Mononuclear cell (primary cell): ENCODE measurements around the gene SLC49A3. TPM values are rescaled to one million over a fixed set of nuclear protein-coding genes. Genes with fewer than 3 reads are reported as not detected.

ENCODE experiments used
- H3K27me3 ChIP-seq: 2 replicates; pipeline ENCODE4 v1.6.0; 2011; ENCODE audit warnings: low read length, control low read depth; ENCODE audit not compliant: insufficient read depth
- H3K4me1 ChIP-seq: 2 replicates; pipeline ENCODE4 v1.5.1; 2011; ENCODE audit warnings: mild to moderate bottlenecking, low read length, control low read depth; ENCODE audit not compliant: insufficient read depth
- H3K4me3 ChIP-seq: 2 replicates; pipeline ENCODE4 v1.5.1; 2011; ENCODE audit warnings: mild to moderate bottlenecking, low read length, moderate library complexity
- H3K9me3 ChIP-seq: 2 replicates; pipeline ENCODE4 v1.5.1; 2011; ENCODE audit warnings: low read depth, mild to moderate bottlenecking, control low read depth, low read length
- total RNA-seq: library from RNA; depleted of rRNA; stranded (reverse); fragments of >200 nt; gene quantifications from one replicate; pipeline ENCODE4 v1.2.3, GENCODE V29; 2012

Gene SLC49A3
- total RNA-seq, 1 donor, result 2.9 TPM

DNA sequence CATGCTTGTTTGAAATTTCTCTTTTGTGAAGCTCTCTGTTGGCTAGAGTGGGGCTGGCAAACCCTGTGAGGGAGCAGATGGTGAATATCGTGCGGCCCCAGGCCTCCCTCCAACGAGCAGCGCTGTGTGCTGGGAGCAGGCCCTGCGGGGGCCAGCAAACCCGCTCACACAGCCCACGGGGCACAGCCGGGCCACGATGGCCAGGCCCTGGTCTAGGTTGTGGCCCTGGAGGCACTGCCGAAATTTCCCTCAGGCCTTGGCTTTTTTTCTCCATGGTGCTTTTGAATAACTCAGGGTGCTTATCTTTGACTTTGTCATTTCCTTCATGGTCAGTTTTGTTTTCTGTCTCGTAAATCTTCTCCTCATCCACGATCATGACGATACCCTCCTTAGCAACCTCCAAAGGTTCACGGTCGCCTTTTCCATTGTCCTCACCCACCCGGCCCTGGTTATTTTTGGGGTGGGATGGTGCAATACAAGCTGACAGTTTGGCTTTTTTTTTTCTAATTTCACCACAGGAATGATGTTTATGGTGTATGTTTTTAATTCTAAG, 37.4 kb upstream of the SLC49A3 start:
- H3K27me3 ChIP-seq, result no peaks in the 10 kb centered on the region
- no peak overlapping the region for H3K4me3 ChIP-seq
- H3K9me3 ChIP-seq, result no peaks in the 10 kb centered on the region
- peaks cover 3% of the 10 kb centered on the region for H3K4me1 ChIP-seq

- peaks cover 3% of the 10 kb centered on the region for H3K4me1 ChIP-seq
- no peak overlapping the region for H3K4me3 ChIP-seq
- H3K27me3 ChIP-seq, result no peaks in the 10 kb centered on the region
- no peaks in the 10 kb centered on the region for H3K9me3 ChIP-seq
Observed at GRCh38 chr4:725391-726234, 36.7 kb upstream of the SLC49A3 start.

DNA sequence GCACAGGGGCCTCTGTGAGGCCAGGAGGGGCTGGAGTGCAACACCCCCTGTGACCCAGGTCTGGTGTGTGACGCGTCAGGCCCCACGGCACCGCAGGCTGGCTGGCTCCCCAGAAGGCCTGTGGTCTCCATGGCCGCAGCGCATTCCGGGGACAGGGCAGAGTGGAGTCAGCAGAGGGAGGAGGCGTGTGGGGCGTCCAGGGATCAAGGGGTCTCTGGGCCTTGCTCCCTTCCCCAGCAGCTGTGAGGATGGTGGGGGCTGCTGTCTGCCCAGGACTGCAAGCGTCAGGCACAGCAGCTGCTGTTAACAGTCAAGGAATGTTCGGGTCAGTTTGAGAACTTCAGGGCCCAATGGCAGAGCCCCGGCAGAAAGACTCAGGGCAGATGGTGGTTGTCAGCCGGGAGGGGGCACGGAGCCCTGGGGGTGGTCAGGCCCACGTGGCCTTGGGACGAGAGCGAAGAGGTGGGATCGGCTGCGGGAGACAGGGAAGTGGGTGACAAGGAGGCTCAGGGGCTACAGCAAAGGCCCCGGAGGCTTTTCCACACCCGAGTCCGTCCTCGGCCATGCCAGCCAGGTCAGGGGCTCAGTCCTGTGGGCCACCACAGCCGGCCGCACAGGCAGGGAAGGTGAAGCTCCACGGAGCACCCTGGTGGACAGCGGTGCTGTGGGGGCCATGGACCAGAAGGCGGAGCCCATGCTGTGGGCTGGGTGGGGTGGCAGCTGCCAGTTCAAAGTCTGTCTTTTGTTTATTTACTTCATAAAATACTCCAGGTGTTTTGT, 35.0 kb upstream of the SLC49A3 start:
- no peaks in the 10 kb centered on the region for H3K9me3 ChIP-seq
- no peaks in the 10 kb centered on the region for H3K27me3 ChIP-seq
- H3K4me1 ChIP-seq, result peaks cover 3% of the 10 kb centered on the region
- no peak overlapping the region for H3K4me3 ChIP-seq

DNA sequence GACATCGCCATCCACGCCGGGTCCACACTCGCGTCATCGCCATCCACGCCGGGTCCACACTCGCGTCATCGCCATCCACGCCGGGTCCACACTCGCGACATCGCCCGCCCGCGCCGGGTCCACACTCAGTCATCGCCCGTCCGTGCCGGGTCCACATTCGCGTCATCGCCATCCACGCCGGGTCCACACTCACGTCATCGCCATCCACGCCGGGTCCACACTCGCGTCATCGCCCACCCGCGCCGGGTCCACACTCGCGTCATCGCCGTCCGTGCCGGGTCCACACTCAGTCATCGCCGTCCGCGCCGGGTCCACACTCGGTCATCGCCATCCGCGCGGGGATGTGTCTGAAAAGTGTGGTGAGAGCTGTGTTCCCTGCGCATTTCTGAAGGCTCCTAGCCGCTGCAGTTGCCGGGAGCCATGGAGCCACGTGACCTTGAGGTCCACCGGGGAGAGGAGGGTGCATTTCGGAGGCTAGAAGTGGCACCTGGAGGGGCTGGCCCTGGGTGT, 34.0 kb upstream of the SLC49A3 start:
- peaks cover 3% of the 10 kb centered on the region for H3K4me1 ChIP-seq
- no peaks in the 10 kb centered on the region for H3K27me3 ChIP-seq
- no peak overlapping the region for H3K4me3 ChIP-seq
- H3K9me3 ChIP-seq, result no peaks in the 10 kb centered on the region

- H3K27me3 ChIP-seq, result no peaks in the 10 kb centered on the region
- H3K9me3 ChIP-seq, result no peaks in the 10 kb centered on the region
- peaks cover 3% of the 10 kb centered on the region for H3K4me1 ChIP-seq
- H3K4me3 ChIP-seq, result no peak overlapping the region
Observed at GRCh38 chr4:722169-722725, 33.3 kb upstream of the SLC49A3 start.

GRCh38 chr4:721261-722168, 32.6 kb upstream of the SLC49A3 start:
- peaks cover 3% of the 10 kb centered on the region for H3K4me1 ChIP-seq
- no peaks in the 10 kb centered on the region for H3K27me3 ChIP-seq
- no peaks in the 10 kb centered on the region for H3K9me3 ChIP-seq
- no peak overlapping the region for H3K4me3 ChIP-seq

GRCh38 chr4:720111-720860, 31.3 kb upstream of the SLC49A3 start:
- no peaks in the 10 kb centered on the region for H3K9me3 ChIP-seq
- H3K4me1 ChIP-seq, result no peaks in the 10 kb centered on the region
- H3K27me3 ChIP-seq, result no peaks in the 10 kb centered on the region
- H3K4me3 ChIP-seq, result no peak overlapping the region

DNA sequence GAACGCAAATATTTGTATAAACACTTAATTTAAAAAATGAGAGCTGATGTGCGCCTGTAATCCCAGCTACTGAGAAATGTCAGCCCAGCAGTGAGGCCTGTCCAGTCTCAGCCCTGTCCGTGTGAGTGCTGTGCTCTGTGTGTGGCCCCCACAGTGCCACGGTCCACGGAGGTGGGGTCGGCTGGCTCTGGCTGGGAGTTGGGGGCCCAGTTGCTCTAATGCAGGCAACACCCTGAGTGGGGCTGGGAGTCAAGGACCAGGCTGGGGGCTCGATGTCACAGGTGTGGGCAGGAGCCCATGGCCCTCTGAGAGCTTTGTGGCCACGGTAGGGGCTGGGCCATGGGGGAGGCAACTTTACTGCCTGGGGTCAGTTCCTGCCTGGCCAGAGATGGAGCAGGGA, 29.5 kb upstream of the SLC49A3 start:
- no peak overlapping the region for H3K4me3 ChIP-seq
- H3K9me3 ChIP-seq, result no peaks in the 10 kb centered on the region
- H3K27me3 ChIP-seq, result no peaks in the 10 kb centered on the region
- no peaks in the 10 kb centered on the region for H3K4me1 ChIP-seq

DNA sequence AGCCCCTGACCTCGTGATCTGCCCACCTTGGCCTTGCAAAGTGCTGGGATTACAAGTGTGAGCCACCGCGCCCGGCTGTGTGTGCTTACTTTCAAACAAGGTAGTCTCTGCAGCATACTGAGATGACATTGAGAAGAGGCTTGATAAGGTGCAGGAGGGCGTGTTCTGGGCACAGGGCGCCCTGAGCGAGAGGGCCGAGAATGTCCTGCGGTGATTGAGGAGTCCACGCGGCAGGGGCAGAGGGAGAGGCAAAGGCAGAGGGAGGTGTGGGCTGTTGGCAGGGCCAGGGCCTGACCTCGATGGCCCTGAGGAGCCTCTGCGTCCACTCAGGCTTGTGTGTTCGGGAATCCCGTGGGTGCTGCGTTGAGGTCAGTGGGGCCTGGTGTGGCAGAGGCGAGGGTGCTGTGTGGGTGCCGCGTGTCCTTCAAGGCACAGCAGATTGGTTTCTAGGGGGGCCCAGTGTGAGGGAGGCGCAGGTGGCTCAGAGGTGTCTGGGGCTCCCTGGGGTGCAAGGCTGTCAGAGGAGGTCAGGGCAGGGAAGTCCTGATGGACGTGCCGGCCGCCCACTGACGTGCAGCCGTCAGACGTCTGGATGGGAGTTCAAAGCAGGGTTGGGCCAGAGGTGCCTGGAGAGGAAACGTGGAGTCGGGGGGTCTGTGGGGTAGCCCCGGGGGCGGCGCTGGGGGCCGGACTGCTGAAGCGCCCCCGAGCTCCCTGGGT, 28.8 kb upstream of the SLC49A3 start:
- no peaks in the 10 kb centered on the region for H3K27me3 ChIP-seq
- H3K4me1 ChIP-seq, result no peaks in the 10 kb centered on the region
- H3K4me3 ChIP-seq, result no peak overlapping the region
- H3K9me3 ChIP-seq, result no peaks in the 10 kb centered on the region

DNA sequence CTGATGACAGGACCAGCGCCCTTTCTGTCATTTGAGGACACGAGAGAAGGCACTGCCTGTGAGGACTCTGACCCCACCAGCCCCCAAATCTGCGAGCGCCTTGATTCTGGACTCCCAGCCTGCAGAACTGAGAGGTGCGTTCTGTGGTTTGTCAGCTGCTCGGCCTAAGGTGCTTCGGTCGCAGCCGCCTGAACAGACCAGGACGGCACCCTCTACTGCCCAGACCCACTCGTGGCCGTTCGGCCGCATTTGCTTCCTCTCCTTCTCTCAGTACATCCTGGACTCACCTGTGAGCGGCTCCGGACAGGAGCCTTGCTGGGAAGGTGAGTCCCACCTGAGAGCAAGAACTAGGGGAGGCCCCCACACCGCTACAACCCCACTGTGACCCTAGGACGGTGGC, 25.1 kb upstream of the SLC49A3 start:
- H3K4me3 ChIP-seq, result no peak overlapping the region
- H3K27me3 ChIP-seq, result no peaks in the 10 kb centered on the region
- peaks cover 11% of the 10 kb centered on the region for H3K4me1 ChIP-seq
- H3K9me3 ChIP-seq, result no peaks in the 10 kb centered on the region

DNA sequence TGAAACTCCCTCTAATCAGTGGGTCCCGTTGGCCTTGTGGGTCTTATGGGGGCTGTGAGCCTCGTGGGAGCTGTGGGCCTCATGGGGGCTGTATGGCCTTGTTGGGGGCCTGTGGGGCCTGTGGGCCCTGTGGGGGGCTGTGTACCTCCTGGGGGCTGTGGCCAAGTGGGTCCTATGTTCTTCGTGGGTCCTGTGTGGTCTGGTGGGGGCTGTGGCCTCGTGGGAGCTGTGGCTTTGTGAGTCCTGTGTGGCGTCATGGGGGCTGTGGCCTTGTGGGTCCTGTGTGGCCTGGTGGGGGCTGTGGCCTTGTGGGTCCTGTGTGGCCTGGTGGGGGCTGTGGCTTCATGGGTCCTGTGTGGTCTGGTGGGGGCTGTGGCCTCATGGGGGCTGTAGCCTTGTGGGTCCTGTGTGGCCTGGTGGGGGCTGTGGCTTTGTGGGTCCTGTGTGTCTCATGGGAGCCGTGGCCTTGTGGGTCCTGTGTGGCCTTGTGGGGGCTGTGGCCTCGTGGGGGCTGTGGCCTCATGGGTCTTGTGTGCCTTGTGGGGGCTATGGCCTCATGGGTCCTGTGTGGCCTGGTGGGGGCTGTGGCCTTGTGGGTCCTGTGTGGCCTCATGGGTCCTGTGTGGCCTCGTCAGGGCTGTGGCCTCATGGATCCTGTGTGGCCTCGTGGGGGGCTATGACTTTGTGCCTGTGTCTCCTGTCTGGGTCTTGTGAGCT, 24.1 kb upstream of the SLC49A3 start:
- Histone ChIP-seq H3K4me3 (no peak overlapping the region), H3K9me3 (no peaks in the 10 kb centered on the region), H3K4me1 (peaks cover 20% of the 10 kb centered on the region), H3K27me3 (no peaks in the 10 kb centered on the region)

GRCh38 chr4:712093-712492, 23.1 kb upstream of the SLC49A3 start:
- no peaks in the 10 kb centered on the region for H3K9me3 ChIP-seq
- H3K4me3 ChIP-seq, result no peak overlapping the region
- H3K27me3 ChIP-seq, result no peaks in the 10 kb centered on the region
- peaks cover 29% of the 10 kb centered on the region for H3K4me1 ChIP-seq

GRCh38 chr4:710916-711315, 22.0 kb upstream of the SLC49A3 start:
- no peak overlapping the region for H3K4me3 ChIP-seq
- H3K27me3 ChIP-seq, result no peaks in the 10 kb centered on the region
- H3K4me1 ChIP-seq, result peaks cover 40% of the 10 kb centered on the region
- H3K9me3 ChIP-seq, result no peaks in the 10 kb centered on the region
